WTC11 (cell line): ENCODE measurements around the gene LAT. TPM values are rescaled to one million over a fixed set of nuclear protein-coding genes. Genes with fewer than 3 reads are reported as not detected.

ENCODE experiments used
- ATAC-seq: fragments of 200-7000 bp; cut with Tn5 transposase; 2 replicates; pipeline ENCODE4 v1.10.0; 2021; ENCODE audit warnings: mild to moderate bottlenecking, moderate library complexity
- CTCF ChIA-PET: fragments of 300-600 bp; sonication (Branson Sonifier 250); formaldehyde crosslinking; loops from one replicate; lab custom pipeline; 2021; ENCODE audit warnings: antibody characterized with exemption; lab: Charles Lee
- POLR2A ChIA-PET: fragments of 350-600 bp; sonication (Branson Sonifier 250); formaldehyde crosslinking; loops from one replicate; lab custom pipeline; 2021; ENCODE audit warnings: antibody characterized with exemption; lab: Charles Lee
- DNase-seq: peaks from one replicate; pipeline ENCODE4 v3.0.0; 2021; ENCODE audit warnings: low spot score
- H3K27ac Mint-ChIP-seq: 2 replicates; pipeline ENCODE4 v1.8.0; 2021; ENCODE audit warnings: mixed read lengths
- H3K27me3 Mint-ChIP-seq: 2 replicates; pipeline ENCODE4 v1.8.0; 2021; ENCODE audit warnings: low read depth, mild to moderate bottlenecking, moderate library complexity, mixed read lengths
- H3K36me3 Mint-ChIP-seq: 2 replicates; pipeline ENCODE4 v1.8.0; 2021; ENCODE audit warnings: mixed read lengths
- H3K4me1 Mint-ChIP-seq: 2 replicates; pipeline ENCODE4 v1.8.0; 2022; ENCODE audit warnings: mixed read lengths
- H3K4me3 Mint-ChIP-seq: 2 replicates; pipeline ENCODE4 v1.8.0; 2021; ENCODE audit warnings: mild to moderate bottlenecking, moderate library complexity, mixed read lengths
- H3K9me3 Mint-ChIP-seq: 2 replicates; pipeline ENCODE4 v1.8.0; 2021; ENCODE audit warnings: mixed read lengths
- ATF3 ChIP-seq: sonication (generic); formaldehyde crosslinking; conservative IDR thresholded peaks from 2 replicates; pipeline ENCODE4 v1.8.1; 2022; ENCODE audit warnings: mild to moderate bottlenecking, missing genetic modification reagents
- CREB1 ChIP-seq: sonication (generic); formaldehyde crosslinking; IDR thresholded peaks from 2 replicates; pipeline ENCODE4 v1.8.0; 2023; ENCODE audit warnings: mild to moderate bottlenecking, missing genetic modification reagents
- E2F5 ChIP-seq: sonication (generic); formaldehyde crosslinking; IDR thresholded peaks from 2 replicates; pipeline ENCODE4 v1.8.1; 2022; ENCODE audit warnings: mild to moderate bottlenecking, moderate library complexity, missing genetic modification reagents
- ESRRA ChIP-seq: sonication (generic); formaldehyde crosslinking; IDR thresholded peaks from 2 replicates; pipeline ENCODE4 v1.8.1; 2022; ENCODE audit warnings: mild to moderate bottlenecking, missing genetic modification reagents, borderline replicate concordance
- KAT7 ChIP-seq: sonication (generic); formaldehyde crosslinking; IDR thresholded peaks from 2 replicates; pipeline ENCODE4 v1.8.1; 2023; ENCODE audit warnings: missing genetic modification reagents, mild to moderate bottlenecking, borderline replicate concordance
- MLX ChIP-seq: sonication (generic); formaldehyde crosslinking; IDR thresholded peaks from 2 replicates; pipeline ENCODE4 v1.8.1; 2023; ENCODE audit warnings: mild to moderate bottlenecking, missing genetic modification reagents, moderate library complexity
- NR3C1 ChIP-seq: sonication (generic); formaldehyde crosslinking; conservative IDR thresholded peaks from 2 replicates; pipeline ENCODE4 v1.8.1; 2023; ENCODE audit warnings: low read depth, mild to moderate bottlenecking, missing genetic modification reagents
- PREB ChIP-seq: sonication (generic); formaldehyde crosslinking; IDR thresholded peaks from 2 replicates; pipeline ENCODE4 v1.8.1; 2022; ENCODE audit warnings: mild to moderate bottlenecking, missing genetic modification reagents, moderate library complexity, borderline replicate concordance
- TCF7 ChIP-seq: sonication (generic); formaldehyde crosslinking; IDR thresholded peaks from 2 replicates; pipeline ENCODE4 v1.8.0; 2022; ENCODE audit warnings: mild to moderate bottlenecking, low read depth, missing genetic modification reagents, moderate library complexity
- TEAD1 ChIP-seq: sonication (generic); formaldehyde crosslinking; IDR thresholded peaks from 2 replicates; pipeline ENCODE4 v1.8.0; 2022; ENCODE audit warnings: mild to moderate bottlenecking, missing genetic modification reagents
- TP53 ChIP-seq: sonication (generic); formaldehyde crosslinking; IDR thresholded peaks from 2 replicates; pipeline ENCODE4 v1.8.1; 2023; ENCODE audit warnings: mild to moderate bottlenecking, missing genetic modification reagents
- ZNF138 ChIP-seq: sonication (generic); formaldehyde crosslinking; conservative IDR thresholded peaks from 2 replicates; pipeline ENCODE4 v1.8.1; 2022; ENCODE audit warnings: mild to moderate bottlenecking, moderate library complexity, missing genetic modification reagents
- ZNF219 ChIP-seq: sonication (generic); formaldehyde crosslinking; IDR thresholded peaks from 2 replicates; pipeline ENCODE4 v1.8.0; 2023; ENCODE audit warnings: missing genetic modification reagents, mild to moderate bottlenecking, borderline replicate concordance
- ZNF232 ChIP-seq: sonication (generic); formaldehyde crosslinking; IDR thresholded peaks from 2 replicates; pipeline ENCODE4 v1.8.0; 2022; ENCODE audit warnings: mild to moderate bottlenecking, missing genetic modification reagents
- ZNF263 ChIP-seq: sonication (generic); formaldehyde crosslinking; IDR thresholded peaks from 2 replicates; pipeline ENCODE4 v1.8.1; 2022; ENCODE audit warnings: low read depth, mild to moderate bottlenecking, moderate library complexity, missing genetic modification reagents
- total RNA-seq: library from RNA; stranded (reverse); gene quantifications from 3 replicates; pipeline ENCODE4 v1.2.3, GENCODE V29; 2021
- TF ChIP-seq, protein P1 (sequence below): sonication (generic); formaldehyde crosslinking; IDR thresholded peaks from 2 replicates; pipeline ENCODE4 v1.8.1; 2022; ENCODE audit warnings: missing genetic modification reagents, borderline replicate concordance
- TF ChIP-seq, protein P2 (sequence below): sonication (generic); formaldehyde crosslinking; IDR thresholded peaks from 2 replicates; pipeline ENCODE4 v1.8.0; 2022; ENCODE audit warnings: missing genetic modification reagents
- TF ChIP-seq, protein P3 (sequence below): sonication (generic); formaldehyde crosslinking; IDR thresholded peaks from 2 replicates; pipeline ENCODE4 v1.8.0; 2022; ENCODE audit warnings: mild to moderate bottlenecking, missing genetic modification reagents
- TF ChIP-seq, protein P4 (sequence below): sonication (generic); formaldehyde crosslinking; IDR thresholded peaks from 2 replicates; pipeline ENCODE4 v1.8.0; 2023; ENCODE audit warnings: mild to moderate bottlenecking, missing genetic modification reagents

LAT gene
- total RNA-seq, 1 experiment from 2014 or later: 5.6 TPM

- no peaks in the 10 kb centered on the region for H3K36me3 Mint-ChIP-seq
- no peak overlapping the region for H3K27ac Mint-ChIP-seq
- no peaks in the 10 kb centered on the region for H3K9me3 Mint-ChIP-seq
- no peak overlapping the region for H3K4me3 Mint-ChIP-seq
- H3K27me3 Mint-ChIP-seq: no peaks in the 10 kb centered on the region
- no peak for DNase-seq
- POLR2A ChIA-PET: no interaction called here
- CTCF ChIA-PET: interaction anchor here (0.6 to 2.4 kb wide), 5 partner anchors 9 to 38 kb away, joined by 3 to 15 read pairs (median 8); partner anchors contain the start of gene SPNS1
- no peak for ATAC-seq
- TF ChIP-seq ZNF232 (CRISPR knock-in tag): no peak
- TF ChIP-seq, protein P1, sequence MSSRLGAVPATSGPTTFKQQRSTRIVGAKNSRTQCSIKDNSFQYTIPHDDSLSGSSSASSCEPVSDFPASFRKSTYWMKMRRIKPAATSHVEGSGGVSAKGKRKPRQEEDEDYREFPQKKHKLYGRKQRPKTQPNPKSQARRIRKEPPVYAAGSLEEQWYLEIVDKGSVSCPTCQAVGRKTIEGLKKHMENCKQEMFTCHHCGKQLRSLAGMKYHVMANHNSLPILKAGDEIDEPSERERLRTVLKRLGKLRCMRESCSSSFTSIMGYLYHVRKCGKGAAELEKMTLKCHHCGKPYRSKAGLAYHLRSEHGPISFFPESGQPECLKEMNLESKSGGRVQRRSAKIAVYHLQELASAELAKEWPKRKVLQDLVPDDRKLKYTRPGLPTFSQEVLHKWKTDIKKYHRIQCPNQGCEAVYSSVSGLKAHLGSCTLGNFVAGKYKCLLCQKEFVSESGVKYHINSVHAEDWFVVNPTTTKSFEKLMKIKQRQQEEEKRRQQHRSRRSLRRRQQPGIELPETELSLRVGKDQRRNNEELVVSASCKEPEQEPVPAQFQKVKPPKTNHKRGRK (CRISPR knock-in tag): no peak
- TF ChIP-seq, protein P2, sequence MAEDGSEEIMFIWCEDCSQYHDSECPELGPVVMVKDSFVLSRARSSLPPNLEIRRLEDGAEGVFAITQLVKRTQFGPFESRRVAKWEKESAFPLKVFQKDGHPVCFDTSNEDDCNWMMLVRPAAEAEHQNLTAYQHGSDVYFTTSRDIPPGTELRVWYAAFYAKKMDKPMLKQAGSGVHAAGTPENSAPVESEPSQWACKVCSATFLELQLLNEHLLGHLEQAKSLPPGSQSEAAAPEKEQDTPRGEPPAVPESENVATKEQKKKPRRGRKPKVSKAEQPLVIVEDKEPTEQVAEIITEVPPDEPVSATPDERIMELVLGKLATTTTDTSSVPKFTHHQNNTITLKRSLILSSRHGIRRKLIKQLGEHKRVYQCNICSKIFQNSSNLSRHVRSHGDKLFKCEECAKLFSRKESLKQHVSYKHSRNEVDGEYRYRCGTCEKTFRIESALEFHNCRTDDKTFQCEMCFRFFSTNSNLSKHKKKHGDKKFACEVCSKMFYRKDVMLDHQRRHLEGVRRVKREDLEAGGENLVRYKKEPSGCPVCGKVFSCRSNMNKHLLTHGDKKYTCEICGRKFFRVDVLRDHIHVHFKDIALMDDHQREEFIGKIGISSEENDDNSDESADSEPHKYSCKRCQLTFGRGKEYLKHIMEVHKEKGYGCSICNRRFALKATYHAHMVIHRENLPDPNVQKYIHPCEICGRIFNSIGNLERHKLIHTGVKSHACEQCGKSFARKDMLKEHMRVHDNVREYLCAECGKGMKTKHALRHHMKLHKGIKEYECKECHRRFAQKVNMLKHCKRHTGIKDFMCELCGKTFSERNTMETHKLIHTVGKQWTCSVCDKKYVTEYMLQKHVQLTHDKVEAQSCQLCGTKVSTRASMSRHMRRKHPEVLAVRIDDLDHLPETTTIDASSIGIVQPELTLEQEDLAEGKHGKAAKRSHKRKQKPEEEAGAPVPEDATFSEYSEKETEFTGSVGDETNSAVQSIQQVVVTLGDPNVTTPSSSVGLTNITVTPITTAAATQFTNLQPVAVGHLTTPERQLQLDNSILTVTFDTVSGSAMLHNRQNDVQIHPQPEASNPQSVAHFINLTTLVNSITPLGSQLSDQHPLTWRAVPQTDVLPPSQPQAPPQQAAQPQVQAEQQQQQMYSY (CRISPR knock-in tag): no peak
- TF ChIP-seq CREB1: no peak
- no peak for TF ChIP-seq ZNF263
- TF ChIP-seq PREB (CRISPR knock-in tag): no peak
- TF ChIP-seq ZNF138 (CRISPR knock-in tag): no peak
- TF ChIP-seq KAT7 (CRISPR knock-in tag): no peak
- H3K4me1 Mint-ChIP-seq: no peaks in the 10 kb centered on the region
Observed at GRCh38 chr16:29011851-29012250, 27.0 kb downstream of the LAT start.

GRCh38 chr16:29012913-29013553 is 28.2 kb downstream of the LAT start:
- Mint-ChIP-seq H3K4me1 (no peaks in the 10 kb centered on the region), H3K9me3 (no peaks in the 10 kb centered on the region), H3K4me3 (no peak overlapping the region), H3K36me3 (no peaks in the 10 kb centered on the region), H3K27ac (no peak overlapping the region), H3K27me3 (no peaks in the 10 kb centered on the region)
- ChIA-PET POLR2A (no interaction called here), CTCF (interaction anchor here (0.9 kb wide), 1 partner anchor 32 kb away, joined by 5 read pairs; no protein-coding TSS in a partner anchor)
- DNase-seq: no peak
- no peak for ATAC-seq
- TF ChIP-seq, protein P3, sequence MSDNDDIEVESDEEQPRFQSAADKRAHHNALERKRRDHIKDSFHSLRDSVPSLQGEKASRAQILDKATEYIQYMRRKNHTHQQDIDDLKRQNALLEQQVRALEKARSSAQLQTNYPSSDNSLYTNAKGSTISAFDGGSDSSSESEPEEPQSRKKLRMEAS (CRISPR knock-in tag): no peak
- TF ChIP-seq ZNF219 (CRISPR knock-in tag): no peak
- TF ChIP-seq ATF3: no peak
- no peak for TF ChIP-seq TCF7 (CRISPR knock-in tag)
- TF ChIP-seq, all 79 proteins: peak for 0

- CTCF ChIA-PET: interaction anchor here (0.7 kb wide), 1 partner anchor 979 kb away, joined by 4 read pairs; no protein-coding TSS in a partner anchor
- Mint-ChIP-seq H3K36me3 (no peaks in the 10 kb centered on the region), H3K27me3 (no peaks in the 10 kb centered on the region), H3K9me3 (no peaks in the 10 kb centered on the region), H3K4me1 (no peaks in the 10 kb centered on the region), H3K27ac (no peak overlapping the region), H3K4me3 (no peak overlapping the region)
- ATAC-seq (no peak), DNase-seq (no peak)
- POLR2A ChIA-PET: no interaction called here
- TF ChIP-seq ESRRA (CRISPR knock-in tag) (no peak), NR3C1 (CRISPR knock-in tag) (no peak), TP53 (no peak), MLX (CRISPR knock-in tag) (no peak), TEAD1 (CRISPR knock-in tag) (no peak), E2F5 (CRISPR knock-in tag) (no peak)
- TF ChIP-seq, protein P4, sequence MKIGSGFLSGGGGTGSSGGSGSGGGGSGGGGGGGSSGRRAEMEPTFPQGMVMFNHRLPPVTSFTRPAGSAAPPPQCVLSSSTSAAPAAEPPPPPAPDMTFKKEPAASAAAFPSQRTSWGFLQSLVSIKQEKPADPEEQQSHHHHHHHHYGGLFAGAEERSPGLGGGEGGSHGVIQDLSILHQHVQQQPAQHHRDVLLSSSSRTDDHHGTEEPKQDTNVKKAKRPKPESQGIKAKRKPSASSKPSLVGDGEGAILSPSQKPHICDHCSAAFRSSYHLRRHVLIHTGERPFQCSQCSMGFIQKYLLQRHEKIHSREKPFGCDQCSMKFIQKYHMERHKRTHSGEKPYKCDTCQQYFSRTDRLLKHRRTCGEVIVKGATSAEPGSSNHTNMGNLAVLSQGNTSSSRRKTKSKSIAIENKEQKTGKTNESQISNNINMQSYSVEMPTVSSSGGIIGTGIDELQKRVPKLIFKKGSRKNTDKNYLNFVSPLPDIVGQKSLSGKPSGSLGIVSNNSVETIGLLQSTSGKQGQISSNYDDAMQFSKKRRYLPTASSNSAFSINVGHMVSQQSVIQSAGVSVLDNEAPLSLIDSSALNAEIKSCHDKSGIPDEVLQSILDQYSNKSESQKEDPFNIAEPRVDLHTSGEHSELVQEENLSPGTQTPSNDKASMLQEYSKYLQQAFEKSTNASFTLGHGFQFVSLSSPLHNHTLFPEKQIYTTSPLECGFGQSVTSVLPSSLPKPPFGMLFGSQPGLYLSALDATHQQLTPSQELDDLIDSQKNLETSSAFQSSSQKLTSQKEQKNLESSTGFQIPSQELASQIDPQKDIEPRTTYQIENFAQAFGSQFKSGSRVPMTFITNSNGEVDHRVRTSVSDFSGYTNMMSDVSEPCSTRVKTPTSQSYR (CRISPR knock-in tag): no peak
Observed at GRCh38 chr16:29014561-29015069, 29.8 kb downstream of the LAT start.
